K562 (cell line): Measurements from ENCODE around the gene TMEM14C. TPM values are rescaled to one million over a fixed set of nuclear protein-coding genes. Genes with fewer than 3 reads are reported as not detected.

Source experiments
- ARID1B ChIP-seq: fragments of 450-650 bp; IDR thresholded peaks from 2 replicates; pipeline ENCODE4 v1.6.1; 2016; ENCODE audit warnings: antibody characterized with exemption, mild to moderate bottlenecking, inconsistent platforms
- BCOR ChIP-seq: fragments of 450-650 bp; IDR thresholded peaks from 2 replicates; pipeline ENCODE4 v1.6.1; 2016
- CEBPG ChIP-seq, 3 experiments: fragments of 200-800 bp in 1 of 3; sonication (Bioruptor generic) in 1 of 3; sonication (generic) in 1 of 3; formaldehyde crosslinking in 1 of 3; IDR thresholded peaks in 2 of 3; conservative IDR thresholded peaks in 1 of 3; 2 replicates each; pipeline versions ENCODE4 v1.6.1 to v1.8.0; 2016 to 2022; ENCODE audit warnings: missing compliant biosample characterization in 2 of 3, missing genetic modification characterization in 2 of 3, mild to moderate bottlenecking in 1 of 3, missing genetic modification reagents in 1 of 3
- ELF1 ChIP-seq: fragments of 200-800 bp; sonication (Bioruptor generic); IDR thresholded peaks from 2 replicates; pipeline ENCODE4 v1.6.1; 2016; ENCODE audit warnings: missing genetic modification characterization, missing compliant biosample characterization
- ELF4 ChIP-seq: fragments of 450-650 bp; formaldehyde crosslinking; IDR thresholded peaks from 2 replicates; pipeline ENCODE4 v1.4.0; 2022; ENCODE audit warnings: missing genetic modification characterization
- EWSR1 ChIP-seq: fragments of 450-650 bp; IDR thresholded peaks from 2 replicates; pipeline ENCODE4 v1.6.1; 2018; ENCODE audit warnings: borderline replicate concordance, mild to moderate bottlenecking, low read depth, moderate library complexity; ENCODE audit not compliant: partially characterized antibody
- GTF2F1 ChIP-seq: IDR thresholded peaks from 2 replicates; pipeline ENCODE4 v1.6.1; 2011; ENCODE audit warnings: low read depth, low read length, improper control_type of control experiment
- IRF2 ChIP-seq: sonication (generic); formaldehyde crosslinking; IDR thresholded peaks from 2 replicates; pipeline ENCODE4 v1.8.1; 2022; ENCODE audit warnings: mild to moderate bottlenecking, missing genetic modification reagents
- KLF10 ChIP-seq: fragments of 250-450 bp; sonication (Bioruptor Pico); IDR thresholded peaks from 2 replicates; pipeline ENCODE4 v1.6.1; 2021; ENCODE audit warnings: matching md5 sums
- MCM3 ChIP-seq: fragments of 450-650 bp; IDR thresholded peaks from 2 replicates; pipeline ENCODE4 v1.6.1; 2016
- MNT ChIP-seq, 2 experiments: fragments of 450-650 bp; conservative IDR thresholded peaks; 2 replicates each; pipeline ENCODE4 v1.6.1; 2017; ENCODE audit warnings: mild to moderate bottlenecking in 2 of 2, moderate library complexity in 2 of 2
- POLR3A ChIP-seq: IDR thresholded peaks from 2 replicates; pipeline ENCODE4 v1.6.1; 2011; ENCODE audit warnings: borderline replicate concordance, mild to moderate bottlenecking, moderate library complexity; ENCODE audit not compliant: insufficient read length, insufficient read depth; ENCODE audit errors: extremely low read depth
- TAF9B ChIP-seq: fragments of 450-650 bp; IDR thresholded peaks from 2 replicates; pipeline ENCODE4 v1.6.1; 2018; ENCODE audit warnings: mild to moderate bottlenecking; ENCODE audit not compliant: partially characterized antibody
- THAP12 ChIP-seq: fragments of 250-450 bp; sonication (Bioruptor Pico); IDR thresholded peaks from 2 replicates; pipeline ENCODE4 v1.9.0; 2021; ENCODE audit warnings: mild to moderate bottlenecking, inconsistent platforms
- TOE1 ChIP-seq, 2 experiments: fragments of 450-650 bp in 1 of 2; sonication (generic) in 1 of 2; formaldehyde crosslinking in 1 of 2; IDR thresholded peaks; 2 replicates each; pipeline versions ENCODE4 v1.7.1 to v1.8.0; 2016 to 2022; ENCODE audit warnings: borderline replicate concordance in 2 of 2, mild to moderate bottlenecking in 2 of 2, antibody characterized with exemption in 1 of 2, inconsistent platforms in 1 of 2, low read depth in 1 of 2, missing genetic modification reagents in 1 of 2, moderate library complexity in 1 of 2
- TSC22D4 ChIP-seq: fragments of 450-650 bp; IDR thresholded peaks from 2 replicates; pipeline ENCODE4 v1.6.1; 2016; ENCODE audit warnings: missing genetic modification characterization, missing biosample characterization, control low read depth
- XRCC4 ChIP-seq: IDR thresholded peaks from one replicate; pipeline ENCODE4 v1.6.1; 2011; ENCODE audit not compliant: insufficient read depth, insufficient read length; ENCODE audit errors: extremely low read depth
- ZNF263 ChIP-seq: sonication (generic); formaldehyde crosslinking; IDR thresholded peaks from 2 replicates; pipeline ENCODE4 v1.8.0; 2022; ENCODE audit warnings: mild to moderate bottlenecking, missing genetic modification reagents, borderline replicate concordance
- ZNF311 ChIP-seq: fragments of 250-450 bp; sonication (Bioruptor Pico); IDR thresholded peaks from 2 replicates; pipeline ENCODE4 v1.4.0; 2020; ENCODE audit warnings: mild to moderate bottlenecking, moderate library complexity
- ZNF408 ChIP-seq: fragments of 250-450 bp; sonication (Bioruptor Pico); IDR thresholded peaks from 2 replicates; pipeline ENCODE4 v1.4.0; 2020; ENCODE audit warnings: low read depth, mild to moderate bottlenecking, moderate library complexity
- ZNF449 ChIP-seq: fragments of 250-450 bp; sonication (Bioruptor Pico); IDR thresholded peaks from 2 replicates; pipeline ENCODE4 v1.8.0; 2022; ENCODE audit warnings: moderate library complexity, mild to moderate bottlenecking, inconsistent platforms
- ZNF507 ChIP-seq: conservative IDR thresholded peaks from 2 replicates; pipeline ENCODE4 v1.6.1; 2017; ENCODE audit warnings: missing genetic modification characterization, missing compliant biosample characterization
- ZZZ3 ChIP-seq: fragments of 450-650 bp; IDR thresholded peaks from 2 replicates; pipeline ENCODE4 v1.6.1; 2016; ENCODE audit warnings: antibody characterized with exemption, mild to moderate bottlenecking, moderate library complexity
- polyA plus RNA-seq, 8 experiments: library from polyadenylated mRNA; depleted of rRNA in 4 of 8; stranded (reverse) in 5 of 8; unstranded in 3 of 8; fragments of >200 nt; fragmentation: Nextera tagmentation in 2 of 8; fragmentation: Illumina TruSeq in 1 of 8; extraction: Ambion mirVana in 2 of 8; extraction: Trizol in 1 of 8; gene quantifications; 2 replicates each; pipeline versions ENCODE4 v1.2.1 to v1.2.3, GENCODE V29; 2011 to 2014; ENCODE audit warnings: inconsistent platforms in 1 of 8, missing spikeins in 1 of 8
- total RNA-seq, 7 experiments: library from RNA; depleted of rRNA in 6 of 7; stranded (reverse); fragments of >200 nt in 6 of 7; fragmentation: Illumina TruSeq in 2 of 7; extraction: Trizol in 2 of 7; gene quantifications; 2 replicates each; pipeline versions ENCODE4 v1.2.1 to v1.2.3, GENCODE V29; 2011 to 2021; ENCODE audit warnings: low replicate concordance in 1 of 7

Gene TMEM14C
- total and polyA plus RNA-seq, 9 of the 15 experiments (the other 6 are each of a cell fraction or from before 2014, with no cell fraction given), result 151 to 496 (median 263) TPM

- TF ChIP-seq ZNF263 (CRISPR knock-in tag), result no peak; the same call in 1 of the 2 replicates
- TF ChIP-seq MNT (conservative IDR thresholded peaks at IDR 0.05), result peak; percentile 87 to 96
- no peak for TF ChIP-seq TSC22D4 (tag)
- TF ChIP-seq ELF4 (CRISPR knock-in tag), result no peak
- no peak for TF ChIP-seq ZNF507 (tag)
- TF ChIP-seq GTF2F1, result no peak
- TF ChIP-seq ELF1 (tag), result peak; percentile 57
- no peak for TF ChIP-seq ZNF449 (CRISPR knock-in tag)
- TF ChIP-seq TAF9B, result peak; percentile 87
- peak; percentile 100 for TF ChIP-seq ZNF408 (CRISPR knock-in tag)
- TF ChIP-seq CEBPG (CRISPR knock-in tag; IDR thresholded peaks at IDR 0.05), result peak; percentile 86
- TF ChIP-seq CEBPG (tag; conservative IDR thresholded peaks at IDR 0.05 in 1 of 2, IDR thresholded peaks at IDR 0.05 in 1 of 2), result no peak; a peak in 1 of 4 replicates
- no peak for TF ChIP-seq EWSR1
- TF ChIP-seq POLR3A, result no peak
- TF ChIP-seq IRF2 (CRISPR knock-in tag), result no peak
- peak; percentile 52 for TF ChIP-seq ARID1B
- TF ChIP-seq KLF10 (CRISPR knock-in tag), result no peak
- no peak for TF ChIP-seq BCOR
- no peak for TF ChIP-seq XRCC4
- TF ChIP-seq ZZZ3, result no peak
- TF ChIP-seq ZNF311, result no peak
- no peak for TF ChIP-seq MCM3
- TF ChIP-seq TOE1 (IDR thresholded peaks at IDR 0.05; ENCODE audit: borderline replicate concordance), result peak; percentile 94
- no peak for TF ChIP-seq TOE1 (CRISPR knock-in tag; IDR thresholded peaks at IDR 0.05; ENCODE audit: borderline replicate concordance, low read depth)
- TF ChIP-seq THAP12 (CRISPR knock-in tag), result peak; percentile 65; the same call in 1 of the 2 replicates
Measured at GRCh38 chr6:10722820-10723566, at the start of gene TMEM14C (continued).
